Right lobe of liver (tissue), 6 donors: ENCODE results near the gene AURKA. TPM values are rescaled to one million over a fixed set of nuclear protein-coding genes. Genes with fewer than 3 reads are reported as not detected.

Source experiments
- ATAC-seq, 4 donors: fragments of 200-7000 bp; cut with Tn5 transposase; one replicate each; pipeline ENCODE4 v1.9.1; 2020; ENCODE audit warnings: mild to moderate bottlenecking in 4 of 4, moderate library complexity in 4 of 4
- DNase-seq, 3 donors: peaks; one replicate each; pipeline ENCODE4 v3.0.0-alpha.2; 2020
- H3K27ac ChIP-seq, 3 donors: fragments of 200-600 bp; one replicate each; pipeline ENCODE4 v1.8.0; 2022
- H3K27me3 ChIP-seq, 2 donors: fragments of 200-600 bp; one replicate each; pipeline ENCODE4 v1.8.0; 2022
- H3K36me3 ChIP-seq, 4 donors: fragments of 200-600 bp; sonication (generic) in 1 of 4; one replicate each; pipeline versions ENCODE4 v1.5.1 to v1.8.0; 2017 to 2022; ENCODE audit warnings: control low read depth in 1 of 4
- H3K4me1 ChIP-seq, 4 donors: fragments of 200-600 bp; sonication (generic) in 1 of 4; one replicate each; pipeline versions ENCODE4 v1.5.1 to v1.8.0; 2017 to 2022; ENCODE audit warnings: control low read depth in 1 of 4
- H3K4me3 ChIP-seq, 3 donors: fragments of 200-600 bp; one replicate each; pipeline ENCODE4 v1.8.0; 2022
- H3K9me3 ChIP-seq, 4 donors: fragments of 200-600 bp; sonication (generic) in 1 of 4; one replicate each; pipeline versions ENCODE4 v1.5.1 to v1.8.0; 2017 to 2022; ENCODE audit warnings: control low read depth in 1 of 4
- CTCF ChIP-seq, 4 donors: fragments of 200-600 bp in 3 of 4; fragments of 450-650 bp in 1 of 4; IDR thresholded peaks; one replicate each; pipeline versions ENCODE4 v1.5.1 to v1.8.0; 2016 to 2022; ENCODE audit warnings: antibody characterized with exemption in 4 of 4, mild to moderate bottlenecking in 2 of 4
- POLR2A ChIP-seq: fragments of 450-650 bp; IDR thresholded peaks from one replicate; pipeline ENCODE4 v1.6.1; 2017; ENCODE audit warnings: antibody characterized with exemption, mild to moderate bottlenecking
- WGBS: methylation state at CpG from one replicate; pipeline ENCODE4 v1.1.6; 2018; ENCODE audit warnings: low coverage, low lambda C conversion rate; ENCODE audit not compliant: insufficient coverage; ENCODE audit errors: missing lambda C conversion rate; 5-methylcytosine and 5-hydroxymethylcytosine counted together
- intact Hi-C, 2 donors: fragments of 100-400 bp; cut with DNase I; formaldehyde crosslinking; loops; one replicate each; pipeline versions ENCODE4 v1.11.2 to v1.14.1; 2022
- total RNA-seq, 6 experiments: library from RNA; depleted of rRNA in 2 of 6; stranded (reverse); fragments of >200 nt in 2 of 6; fragmentation: NEBNext Ultra II Directional in 3 of 6; extraction: Animal tissue kit (Norgen Biotek cat#: 25700) in 3 of 6; gene quantifications; one replicate each; pipeline versions ENCODE4 v1.1.0 to v1.2.4, GENCODE V29; 2016 to 2023
- donor health status: DM: no; HTN: yes; CAD: no.
- donor health status: DM: no; HTN: no; CAD: no.
- donor health status: DM: no; HTN: no; CAD: no.
- donor health status: DM: no; HTN: yes; CAD: no.
- donor health status: DM: no; HTN: yes; CAD: no.

AURKA gene
- total RNA-seq, 6 experiments from 2014 or later = 1.5 to 7.4 (median 2.5) TPM

- intact Hi-C loops = no loop called here
- 80% methylated on average over 1 of the region's 8 CpGs for WGBS
These were observed 30.1 kb downstream of the AURKA start for GRCh38 chr20:56361900-56362299.

GRCh38 chr20:56360908-56361205, 31.2 kb downstream of the AURKA start:
- no peak overlapping the region for H3K4me3 ChIP-seq
- 80% methylated on average over 1 of the region's 8 CpGs for WGBS
- peaks cover 0 to 17% (median 0%) of the 10 kb centered on the region in 4 donors for H3K4me1 ChIP-seq
- ATAC-seq = no peak
- TF ChIP-seq CTCF (IDR thresholded peaks at IDR 0.05) (no peak), POLR2A (no peak)
- no peaks in the 10 kb centered on the region for H3K27me3 ChIP-seq
- H3K27ac ChIP-seq = peak overlapping the region in 1 of 3 donors; percentile 8
- no peak for DNase-seq
- H3K9me3 ChIP-seq = no peaks in the 10 kb centered on the region
- H3K36me3 ChIP-seq = peaks cover 0 to 11% (median 3%) of the 10 kb centered on the region in 4 donors
- intact Hi-C loops = no loop called here

More at GRCh38 chr20:56361900-56362299, 30.1 kb downstream of the AURKA start:
- no peak overlapping the region for H3K27ac ChIP-seq
- ATAC-seq (no peak), DNase-seq (no peak)
- no peak overlapping the region for H3K4me3 ChIP-seq
- no peaks in the 10 kb centered on the region for H3K27me3 ChIP-seq
- TF ChIP-seq CTCF (IDR thresholded peaks at IDR 0.05) = no peak
- no peak for TF ChIP-seq POLR2A
- H3K4me1 ChIP-seq = peaks cover 0 to 17% (median 0%) of the 10 kb centered on the region in 4 donors
- peaks cover 0 to 22% (median 7%) of the 10 kb centered on the region in 4 donors for H3K36me3 ChIP-seq
- no peaks in the 10 kb centered on the region for H3K9me3 ChIP-seq

- Histone ChIP-seq H3K9me3 (no peaks in the 10 kb centered on the region), H3K4me3 (peak overlapping the region; percentile 81 to 96 (median 88)), H3K27ac (peak overlapping the region; percentile 3 to 93 (median 85)), H3K36me3 (peaks cover 0 to 7% (median 0%) of the 10 kb centered on the region in 4 donors), H3K4me1 (peaks cover 0 to 17% (median 0%) of the 10 kb centered on the region in 4 donors), H3K27me3 (no peaks in the 10 kb centered on the region)
- TF ChIP-seq POLR2A (no peak), CTCF (IDR thresholded peaks at IDR 0.05) (no peak)
- ATAC-seq (peak; percentile 44 to 64 (median 55)), DNase-seq (peak; percentile 49 to 82 (median 80))
- intact Hi-C loops = no loop called here
- 58% methylated on average over 10 of the region's 14 CpGs for WGBS
These were observed 31.7 kb downstream of the AURKA start for GRCh38 chr20:56360133-56360907.

GRCh38 chr20:56359212-56360132, 32.5 kb downstream of the AURKA start:
- TF ChIP-seq CTCF (IDR thresholded peaks at IDR 0.05) (no peak), POLR2A (no peak)
- H3K27me3 ChIP-seq = no peaks in the 10 kb centered on the region
- H3K9me3 ChIP-seq = no peaks in the 10 kb centered on the region
- 19% methylated on average over 22 of the region's 51 CpGs for WGBS
- intact Hi-C loops = no loop called here
- no peaks in the 10 kb centered on the region for H3K36me3 ChIP-seq
- H3K27ac ChIP-seq = peak overlapping the region; percentile 80 to 93 (median 85)
- DNase-seq (peak; percentile 54 to 66 (median 59)), ATAC-seq (peak; percentile 38 to 62 (median 50))
- peaks cover 0 to 17% (median 0%) of the 10 kb centered on the region in 4 donors for H3K4me1 ChIP-seq
- H3K4me3 ChIP-seq = peak overlapping the region; percentile 81 to 96 (median 88)
